Suppressor macrophage treated with lipopolysaccharide for 1 hour (primary cell): ENCODE data around the gene ANK2.
A peak's percentile ranks its signal among the peaks of the same experiment; 100 is the strongest.

Experiments used
- DNase-seq, 3 donors: peaks; one replicate each; pipeline ENCODE4 v3.0.0-alpha.2; 2020 to 2022

The ANK2 gene

GRCh38 chr4:113405874-113406722 is 356.6 kb downstream of the ANK2 start:
- DNase-seq: no peak

DNA sequence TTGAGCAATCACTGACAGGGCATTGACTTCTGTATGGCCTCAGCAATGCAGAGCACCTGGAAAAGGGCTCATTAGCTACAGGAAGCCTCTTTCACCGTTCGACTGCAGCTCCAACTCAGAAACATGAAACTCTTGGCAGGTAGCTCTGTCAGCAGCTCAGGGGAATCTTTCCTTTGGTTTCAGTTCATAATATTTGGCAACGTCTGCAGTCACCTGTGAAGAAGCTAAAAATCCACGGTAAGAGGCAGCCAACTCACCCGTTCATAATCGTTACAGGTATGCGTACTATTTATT is 357.2 kb downstream of the ANK2 start:
- no peak for DNase-seq

DNA sequence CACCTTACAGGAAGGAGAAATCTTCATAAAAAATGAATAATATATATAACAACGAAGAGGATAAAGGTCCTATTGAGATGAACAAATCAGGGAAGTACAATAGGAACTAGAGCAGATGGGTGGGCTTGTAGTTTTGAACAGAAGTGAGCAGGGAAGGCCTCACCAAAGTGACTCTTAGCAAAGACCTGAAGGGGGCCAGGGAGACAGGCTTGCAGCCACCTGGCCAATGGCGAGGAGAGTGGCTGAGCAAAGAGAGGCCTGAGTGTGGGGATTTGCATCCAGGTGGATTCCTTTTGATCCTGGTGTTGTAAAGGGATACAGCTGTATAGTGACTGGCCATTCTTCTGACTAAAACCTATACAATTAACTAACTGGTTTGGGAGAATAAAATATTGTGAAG is 358.0 kb downstream of the ANK2 start:
- no peak for DNase-seq

GRCh38 chr4:113409181-113409580 is 359.7 kb downstream of the ANK2 start:
- DNase-seq: no peak

DNA sequence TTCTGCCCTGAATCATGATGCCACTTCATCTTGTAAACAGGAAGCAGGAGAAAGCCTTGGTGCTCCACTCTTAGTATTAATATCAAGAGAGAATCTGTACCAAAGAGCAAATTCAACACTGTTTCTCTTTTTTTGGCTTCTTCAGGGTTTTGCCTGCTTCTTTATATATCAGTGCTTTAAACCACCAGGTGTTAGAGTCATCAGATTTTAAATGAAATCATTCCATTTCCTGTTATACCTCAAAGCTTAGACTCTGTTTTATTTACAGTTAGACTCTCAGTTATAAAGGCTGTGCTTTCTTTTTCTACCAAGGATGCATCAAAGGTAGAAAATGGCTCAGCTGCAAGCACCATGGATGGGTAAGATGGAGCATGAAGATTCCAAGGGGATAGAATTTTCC is 361.2 kb downstream of the ANK2 start:
- peak in 1 of 3 donors; percentile 19 for DNase-seq

GRCh38 chr4:113411496-113411938 is 362.1 kb downstream of the ANK2 start:
- peak; percentile 67 to 87 (median 70) for DNase-seq

GRCh38 chr4:113419631-113420030 is 370.2 kb downstream of the ANK2 start:
- DNase-seq: no peak

DNA sequence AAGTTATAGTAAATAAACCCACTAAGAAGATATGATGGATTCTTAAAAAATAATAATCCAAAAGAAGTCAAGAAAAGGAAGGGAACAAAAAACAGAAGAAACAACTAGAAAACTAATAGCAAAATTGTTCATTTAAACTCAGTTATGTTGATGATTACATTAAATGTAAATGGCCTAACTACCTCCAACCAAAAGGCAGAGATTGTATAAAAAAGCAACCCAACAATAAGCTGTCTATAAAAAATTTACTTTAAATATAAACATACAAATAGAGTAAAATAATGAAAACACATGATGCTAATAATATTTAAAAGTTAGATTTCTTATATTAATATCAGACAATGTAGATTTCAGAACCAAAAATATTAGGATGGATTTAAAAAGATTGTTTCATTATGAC is 371.5 kb downstream of the ANK2 start:
- DNase-seq: no peak

- no peak for DNase-seq
Observed at GRCh38 chr4:113423631-113424030, 374.2 kb downstream of the ANK2 start.

GRCh38 chr4:113433116-113433515 is 383.7 kb downstream of the ANK2 start:
- DNase-seq: no peak
